IPS-15b (cell line): ENCODE results near the gene EZR.
"Not testable (repeated sequence)": the region's sequence is repeated elsewhere in the genome, so short reads cannot be mapped to it uniquely, and the experiment has no call there.

ENCODE experiments used
- H3K27me3 ChIP-seq: one replicate; pipeline ENCODE4 v1.6.1; 2013; ENCODE audit warnings: low read length; ENCODE audit not compliant: control insufficient read depth, insufficient read depth
- H3K36me3 ChIP-seq: one replicate; pipeline ENCODE4 v1.6.1; 2013; ENCODE audit warnings: low read length; ENCODE audit not compliant: control insufficient read depth, insufficient read depth
- H3K4me1 ChIP-seq: one replicate; pipeline ENCODE4 v1.6.1; 2013; ENCODE audit warnings: mild to moderate bottlenecking, low read length; ENCODE audit not compliant: control insufficient read depth, insufficient read depth
- H3K4me3 ChIP-seq: one replicate; pipeline ENCODE4 v1.5.1; 2013; ENCODE audit warnings: low read depth, low read length
- H3K9ac ChIP-seq: one replicate; pipeline ENCODE4 v1.6.1; 2013; ENCODE audit warnings: low read depth, mild to moderate bottlenecking, low read length
- H3K9me3 ChIP-seq: one replicate; pipeline ENCODE4 v1.6.1; 2013; ENCODE audit warnings: mild to moderate bottlenecking, low read length; ENCODE audit not compliant: control insufficient read depth, insufficient read depth

The EZR gene

GRCh38 chr6:158839796-158840195, 20.6 kb upstream of the EZR start:
- no peaks in the 10 kb centered on the region for H3K27me3 ChIP-seq
- peaks cover 10% of the 10 kb centered on the region for H3K4me1 ChIP-seq
- H3K9me3 ChIP-seq: no peaks in the 10 kb centered on the region
- no peak overlapping the region for H3K9ac ChIP-seq
- H3K36me3 ChIP-seq: no peaks in the 10 kb centered on the region
- no peak overlapping the region for H3K4me3 ChIP-seq

- H3K4me1 ChIP-seq, H3K36me3 ChIP-seq, H3K9ac ChIP-seq, H3K9me3 ChIP-seq, H3K27me3 ChIP-seq, H3K4me3 ChIP-seq: not testable (repeated sequence)
Observed at GRCh38 chr6:158838790-158839189, 19.6 kb upstream of the EZR start.

GRCh38 chr6:158837684-158838625, 18.8 kb upstream of the EZR start:
- H3K4me3 ChIP-seq: no peak overlapping the region
- peaks cover 10% of the 10 kb centered on the region for H3K4me1 ChIP-seq
- no peaks in the 10 kb centered on the region for H3K36me3 ChIP-seq
- H3K27me3 ChIP-seq: no peaks in the 10 kb centered on the region
- no peak overlapping the region for H3K9ac ChIP-seq
- no peaks in the 10 kb centered on the region for H3K9me3 ChIP-seq

- Histone ChIP-seq H3K27me3 (no peaks in the 10 kb centered on the region), H3K36me3 (no peaks in the 10 kb centered on the region), H3K4me3 (no peak overlapping the region), H3K4me1 (peaks cover 10% of the 10 kb centered on the region), H3K9ac (no peak overlapping the region), H3K9me3 (no peaks in the 10 kb centered on the region)
Observed at GRCh38 chr6:158836625-158837311, 17.6 kb upstream of the EZR start.

- Histone ChIP-seq H3K4me1 (peaks cover 10% of the 10 kb centered on the region), H3K9me3 (no peaks in the 10 kb centered on the region), H3K27me3 (no peaks in the 10 kb centered on the region), H3K4me3 (no peak overlapping the region), H3K36me3 (no peaks in the 10 kb centered on the region), H3K9ac (no peak overlapping the region)
Observed at GRCh38 chr6:158835616-158836221, 16.6 kb upstream of the EZR start.

- H3K9ac ChIP-seq: no peak overlapping the region
- no peaks in the 10 kb centered on the region for H3K36me3 ChIP-seq
- H3K4me1 ChIP-seq: peaks cover 10% of the 10 kb centered on the region
- no peak overlapping the region for H3K4me3 ChIP-seq
- no peaks in the 10 kb centered on the region for H3K27me3 ChIP-seq
- no peaks in the 10 kb centered on the region for H3K9me3 ChIP-seq
Observed at GRCh38 chr6:158834675-158835385, 15.7 kb upstream of the EZR start.

- not testable (repeated sequence) for H3K9ac ChIP-seq, H3K27me3 ChIP-seq, H3K4me1 ChIP-seq, H3K4me3 ChIP-seq, H3K36me3 ChIP-seq, H3K9me3 ChIP-seq
Observed at GRCh38 chr6:158832807-158833206, 13.6 kb upstream of the EZR start.

- H3K9me3 ChIP-seq: no peaks in the 10 kb centered on the region
- H3K4me3 ChIP-seq: no peak overlapping the region
- no peak overlapping the region for H3K9ac ChIP-seq
- H3K27me3 ChIP-seq: no peaks in the 10 kb centered on the region
- peaks cover 10% of the 10 kb centered on the region for H3K4me1 ChIP-seq
- H3K36me3 ChIP-seq: no peaks in the 10 kb centered on the region
Observed at GRCh38 chr6:158832026-158832425, 12.9 kb upstream of the EZR start.

GRCh38 chr6:158831571-158831970, 12.4 kb upstream of the EZR start:
- Histone ChIP-seq H3K27me3 (no peaks in the 10 kb centered on the region), H3K4me1 (peaks cover 10% of the 10 kb centered on the region), H3K36me3 (no peaks in the 10 kb centered on the region), H3K9ac (no peak overlapping the region), H3K9me3 (no peaks in the 10 kb centered on the region), H3K4me3 (no peak overlapping the region)

GRCh38 chr6:158830736-158831135, 11.6 kb upstream of the EZR start:
- Histone ChIP-seq H3K9me3 (no peaks in the 10 kb centered on the region), H3K4me1 (peaks cover 8% of the 10 kb centered on the region), H3K36me3 (no peaks in the 10 kb centered on the region), H3K4me3 (no peak overlapping the region), H3K27me3 (no peaks in the 10 kb centered on the region), H3K9ac (no peak overlapping the region)

GRCh38 chr6:158828807-158829206, 9.6 kb upstream of the EZR start:
- Histone ChIP-seq H3K9me3 (no peaks in the 10 kb centered on the region), H3K4me3 (no peak overlapping the region), H3K27me3 (no peaks in the 10 kb centered on the region), H3K9ac (no peak overlapping the region), H3K36me3 (no peaks in the 10 kb centered on the region), H3K4me1 (no peaks in the 10 kb centered on the region)
